Peyer's patch (tissue), 4 donors: Measurements from ENCODE around the gene RRAD.
"Not testable (repeated sequence)": the region's sequence is repeated elsewhere in the genome, so short reads cannot be mapped to it uniquely, and the experiment has no call there.

Source experiments
- CTCF ChIP-seq, 6 experiments: fragments of 450-650 bp in 4 of 6; fragments of 200-600 bp in 2 of 6; sonication (generic) in 1 of 6; IDR thresholded peaks; one replicate each; pipeline ENCODE4 v1.5.1; 2017 to 2019; ENCODE audit warnings: antibody characterized with exemption in 6 of 6, mild to moderate bottlenecking in 3 of 6, moderate library complexity in 1 of 6
- POLR2A ChIP-seq, 2 donors: fragments of 450-650 bp; IDR thresholded peaks; one replicate each; pipeline ENCODE4 v1.5.1; 2017; ENCODE audit warnings: antibody characterized with exemption in 2 of 2, mild to moderate bottlenecking in 2 of 2, moderate library complexity in 2 of 2

DNA sequence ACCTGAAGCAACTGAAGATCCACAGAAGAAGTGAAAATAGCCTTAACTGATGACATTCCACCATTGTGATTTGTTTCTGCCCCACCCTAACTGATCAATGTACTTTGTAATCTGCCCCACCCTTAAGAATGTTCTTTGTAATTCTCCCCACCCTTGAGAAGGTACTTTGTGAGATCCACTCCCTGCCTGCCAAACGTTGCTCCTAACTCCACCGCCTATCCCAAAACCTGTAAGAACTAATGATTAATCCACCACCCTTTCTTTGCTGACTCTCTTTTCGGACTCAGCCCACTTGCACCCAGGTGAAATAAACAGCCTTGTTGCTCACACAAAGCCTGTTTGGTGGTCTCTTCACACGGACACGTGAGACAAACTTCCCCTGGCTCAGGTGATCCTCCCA lies 28.7 kb downstream of the RRAD start:
- TF ChIP-seq CTCF (IDR thresholded peaks at IDR 0.05) = not testable (repeated sequence)
- peak in 1 of 2 donors; percentile 50 for TF ChIP-seq POLR2A (IDR thresholded peaks at IDR 0.05)
